GM12878 (cell line): ENCODE results near the gene LSMEM2.
"Not testable (repeated sequence)": the region's sequence is repeated elsewhere in the genome, so short reads cannot be mapped to it uniquely, and the experiment has no call there.

Experiments used
- BHLHE40 ChIP-seq, 2 experiments: fragments of 450-650 bp in 1 of 2; IDR thresholded peaks; 2 replicates each; pipeline ENCODE4 v1.6.1; 2011 to 2017; ENCODE audit warnings: low read depth in 2 of 2, borderline replicate concordance in 1 of 2, improper control_type of control experiment in 1 of 2, low read length in 1 of 2, mild to moderate bottlenecking in 1 of 2
- CREB1 ChIP-seq: IDR thresholded peaks from 2 replicates; pipeline ENCODE4 v1.6.1; 2012; ENCODE audit warnings: low read depth, mild to moderate bottlenecking, inconsistent platforms
- ELK1 ChIP-seq: IDR thresholded peaks from 2 replicates; pipeline ENCODE4 v1.6.1; 2012; ENCODE audit warnings: low read depth, low read length, improper control_type of control experiment
- EZH2 ChIP-seq: IDR thresholded peaks from 2 replicates; pipeline ENCODE4 v1.6.1; 2012; ENCODE audit warnings: low read depth, mild to moderate bottlenecking, control low read depth, inconsistent platforms, low read length, borderline replicate concordance; ENCODE audit not compliant: control insufficient read depth
- MTA3 ChIP-seq: IDR thresholded peaks from 2 replicates; pipeline ENCODE4 v1.6.1; 2012; ENCODE audit warnings: low read length, inconsistent platforms, borderline replicate concordance
- NFIC ChIP-seq: IDR thresholded peaks from 2 replicates; pipeline ENCODE4 v1.6.1; 2012; ENCODE audit warnings: low read depth, mild to moderate bottlenecking, inconsistent platforms, low read length, moderate library complexity
- POLR2A ChIP-seq: IDR thresholded peaks from 2 replicates; pipeline ENCODE4 v1.6.1; 2011; ENCODE audit warnings: low read depth, mild to moderate bottlenecking, low read length
- POLR2AphosphoS5 ChIP-seq: IDR thresholded peaks from 2 replicates; pipeline ENCODE4 v1.6.1; 2011; ENCODE audit warnings: mild to moderate bottlenecking, low read length, inconsistent platforms
- TCF12 ChIP-seq: IDR thresholded peaks from 2 replicates; pipeline ENCODE4 v1.6.1; 2011; ENCODE audit warnings: low read depth, mild to moderate bottlenecking, low read length
- ZNF274 ChIP-seq: IDR thresholded peaks from one replicate; pipeline ENCODE4 v1.8.0; 2011; ENCODE audit not compliant: insufficient read length, insufficient read depth
- TF ChIP-seq, protein P1 (sequence below): IDR thresholded peaks from 2 replicates; pipeline ENCODE4 v1.6.1; 2012; ENCODE audit warnings: low read length, inconsistent platforms

DNA sequence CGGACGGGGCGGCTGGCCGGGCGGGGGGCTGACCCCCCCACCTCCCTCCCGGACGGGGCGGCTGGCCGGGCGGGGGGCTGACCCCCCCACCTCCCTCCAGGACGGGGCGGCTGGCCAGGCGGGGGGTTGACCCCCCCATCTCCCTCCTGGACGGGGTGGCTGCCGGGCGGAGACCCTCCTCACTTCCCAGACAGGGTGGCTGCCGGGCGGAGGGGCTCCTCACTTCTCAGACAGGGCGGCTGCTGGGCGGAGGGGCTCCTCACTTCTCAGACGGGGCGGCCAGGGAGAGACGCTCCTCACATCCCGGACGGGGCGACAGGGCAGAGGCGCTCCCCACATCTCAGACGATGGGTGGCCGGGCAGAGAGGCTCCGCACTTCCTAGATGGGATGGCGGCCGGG is 33.2 kb downstream of the LSMEM2 start:
- not testable (repeated sequence) for TF ChIP-seq POLR2AphosphoS5; EZH2; ZNF274; BHLHE40 (IDR thresholded peaks at IDR 0.05; ENCODE audit: borderline replicate concordance in 1 of 2, low read depth in 2 of 2, low read length in 1 of 2); CREB1; NFIC; TCF12; POLR2A; MTA3; ELK1
- TF ChIP-seq, protein P1, sequence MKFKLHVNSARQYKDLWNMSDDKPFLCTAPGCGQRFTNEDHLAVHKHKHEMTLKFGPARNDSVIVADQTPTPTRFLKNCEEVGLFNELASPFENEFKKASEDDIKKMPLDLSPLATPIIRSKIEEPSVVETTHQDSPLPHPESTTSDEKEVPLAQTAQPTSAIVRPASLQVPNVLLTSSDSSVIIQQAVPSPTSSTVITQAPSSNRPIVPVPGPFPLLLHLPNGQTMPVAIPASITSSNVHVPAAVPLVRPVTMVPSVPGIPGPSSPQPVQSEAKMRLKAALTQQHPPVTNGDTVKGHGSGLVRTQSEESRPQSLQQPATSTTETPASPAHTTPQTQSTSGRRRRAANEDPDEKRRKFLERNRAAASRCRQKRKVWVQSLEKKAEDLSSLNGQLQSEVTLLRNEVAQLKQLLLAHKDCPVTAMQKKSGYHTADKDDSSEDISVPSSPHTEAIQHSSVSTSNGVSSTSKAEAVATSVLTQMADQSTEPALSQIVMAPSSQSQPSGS: not testable (repeated sequence)
